22Rv1 (cell line): ENCODE measurements around the gene CEACAM20.

Experiments
- ZFX ChIP-seq: fragments of 450-650 bp; IDR thresholded peaks from 2 replicates; pipeline ENCODE4 v1.6.1; 2017; ENCODE audit warnings: antibody characterized with exemption, borderline replicate concordance
- TF ChIP-seq, protein P1 (sequence below): fragments of 450-650 bp; IDR thresholded peaks from 2 replicates; pipeline ENCODE4 v1.5.1; 2017; ENCODE audit warnings: mild to moderate bottlenecking

DNA sequence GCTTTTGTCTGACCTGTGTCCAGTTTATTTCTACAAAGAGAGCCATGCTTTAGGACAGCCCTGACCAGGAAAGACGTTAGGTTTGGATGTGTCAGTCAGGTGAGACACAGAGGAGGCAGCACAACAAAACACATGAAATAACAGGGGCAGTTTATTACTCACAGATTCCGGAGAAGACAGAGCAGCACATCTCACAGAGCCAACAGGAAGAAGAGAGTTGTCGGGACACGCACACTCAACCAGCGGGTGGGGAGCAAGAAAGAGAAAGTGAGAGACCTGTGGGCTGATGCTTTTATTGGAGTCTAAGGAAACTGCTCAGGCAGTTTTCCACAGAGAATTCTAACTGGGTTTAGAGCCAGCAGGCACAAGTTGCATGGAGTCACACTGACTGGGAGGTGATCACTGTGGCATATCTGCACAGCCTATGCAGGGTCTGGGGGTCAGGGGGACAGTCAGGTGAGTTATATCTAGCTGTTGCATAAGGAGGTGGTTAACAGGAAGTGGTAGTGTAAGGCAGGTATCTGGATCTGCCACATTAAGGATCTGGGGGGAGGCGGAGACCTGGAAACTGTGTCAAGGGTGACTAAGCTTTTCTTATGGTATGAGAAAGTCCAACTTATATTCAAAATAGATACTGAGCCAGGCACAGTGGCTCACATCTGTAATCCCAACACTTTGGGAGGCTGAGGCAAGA lies 24.1 kb upstream of the CEACAM20 start:
- TF ChIP-seq, protein P1, sequence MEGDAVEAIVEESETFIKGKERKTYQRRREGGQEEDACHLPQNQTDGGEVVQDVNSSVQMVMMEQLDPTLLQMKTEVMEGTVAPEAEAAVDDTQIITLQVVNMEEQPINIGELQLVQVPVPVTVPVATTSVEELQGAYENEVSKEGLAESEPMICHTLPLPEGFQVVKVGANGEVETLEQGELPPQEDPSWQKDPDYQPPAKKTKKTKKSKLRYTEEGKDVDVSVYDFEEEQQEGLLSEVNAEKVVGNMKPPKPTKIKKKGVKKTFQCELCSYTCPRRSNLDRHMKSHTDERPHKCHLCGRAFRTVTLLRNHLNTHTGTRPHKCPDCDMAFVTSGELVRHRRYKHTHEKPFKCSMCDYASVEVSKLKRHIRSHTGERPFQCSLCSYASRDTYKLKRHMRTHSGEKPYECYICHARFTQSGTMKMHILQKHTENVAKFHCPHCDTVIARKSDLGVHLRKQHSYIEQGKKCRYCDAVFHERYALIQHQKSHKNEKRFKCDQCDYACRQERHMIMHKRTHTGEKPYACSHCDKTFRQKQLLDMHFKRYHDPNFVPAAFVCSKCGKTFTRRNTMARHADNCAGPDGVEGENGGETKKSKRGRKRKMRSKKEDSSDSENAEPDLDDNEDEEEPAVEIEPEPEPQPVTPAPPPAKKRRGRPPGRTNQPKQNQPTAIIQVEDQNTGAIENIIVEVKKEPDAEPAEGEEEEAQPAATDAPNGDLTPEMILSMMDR, result no peak
- TF ChIP-seq ZFX, result no peak
